Hepatocyte (in vitro differentiated cells): Measurements from ENCODE around the gene ZNF235.

Experiments
- EZH2 ChIP-seq: fragments of 200-600 bp; sonication (generic); IDR thresholded peaks from 2 replicates; pipeline ENCODE4 v1.6.1; 2016; ENCODE audit warnings: antibody characterized with exemption, mild to moderate bottlenecking, borderline replicate concordance
- TF ChIP-seq, protein P1 (sequence below): fragments of 200-600 bp; sonication (generic); IDR thresholded peaks from 2 replicates; pipeline ENCODE4 v1.5.1; 2016; ENCODE audit warnings: antibody characterized with exemption, mild to moderate bottlenecking; ENCODE audit not compliant: poor library complexity

DNA sequence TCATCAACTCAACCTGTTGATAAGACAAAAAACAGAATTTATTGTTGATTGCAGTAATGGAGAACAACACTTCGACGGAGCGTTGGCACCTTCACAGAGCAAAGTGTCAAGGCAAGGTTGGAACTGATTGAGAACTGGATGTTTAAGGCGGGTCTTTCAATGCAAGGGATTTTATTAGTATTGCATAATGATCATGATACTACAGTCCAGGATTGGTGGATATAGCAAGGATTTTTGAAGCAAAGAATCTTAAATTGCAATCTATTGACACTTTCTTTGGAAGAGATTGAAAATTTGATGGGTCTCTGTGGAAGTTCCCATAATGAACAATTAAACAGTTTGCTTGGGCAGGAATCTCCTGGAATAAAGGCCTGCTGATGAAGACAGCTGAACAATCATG, 632 bp upstream of the ZNF235 start:
- TF ChIP-seq, protein P1, sequence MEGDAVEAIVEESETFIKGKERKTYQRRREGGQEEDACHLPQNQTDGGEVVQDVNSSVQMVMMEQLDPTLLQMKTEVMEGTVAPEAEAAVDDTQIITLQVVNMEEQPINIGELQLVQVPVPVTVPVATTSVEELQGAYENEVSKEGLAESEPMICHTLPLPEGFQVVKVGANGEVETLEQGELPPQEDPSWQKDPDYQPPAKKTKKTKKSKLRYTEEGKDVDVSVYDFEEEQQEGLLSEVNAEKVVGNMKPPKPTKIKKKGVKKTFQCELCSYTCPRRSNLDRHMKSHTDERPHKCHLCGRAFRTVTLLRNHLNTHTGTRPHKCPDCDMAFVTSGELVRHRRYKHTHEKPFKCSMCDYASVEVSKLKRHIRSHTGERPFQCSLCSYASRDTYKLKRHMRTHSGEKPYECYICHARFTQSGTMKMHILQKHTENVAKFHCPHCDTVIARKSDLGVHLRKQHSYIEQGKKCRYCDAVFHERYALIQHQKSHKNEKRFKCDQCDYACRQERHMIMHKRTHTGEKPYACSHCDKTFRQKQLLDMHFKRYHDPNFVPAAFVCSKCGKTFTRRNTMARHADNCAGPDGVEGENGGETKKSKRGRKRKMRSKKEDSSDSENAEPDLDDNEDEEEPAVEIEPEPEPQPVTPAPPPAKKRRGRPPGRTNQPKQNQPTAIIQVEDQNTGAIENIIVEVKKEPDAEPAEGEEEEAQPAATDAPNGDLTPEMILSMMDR, result no peak
- no peak for TF ChIP-seq EZH2
